H9 (cell line): ENCODE data around the gene CD59. TPM values are rescaled to one million over a fixed set of nuclear protein-coding genes. Genes with fewer than 3 reads are reported as not detected.

Experiments
- DNase-seq: peaks from one replicate; pipeline ENCODE4 v3.0.0-alpha.2; 2017
- H2AFZ ChIP-seq: one replicate; pipeline ENCODE4 v1.6.1; 2013; ENCODE audit warnings: mild to moderate bottlenecking, low read length, control low read depth, moderate library complexity
- H2AK5ac ChIP-seq: 2 replicates; pipeline ENCODE4 v1.6.1; 2013; ENCODE audit warnings: low read length, control low read depth, mixed read lengths; ENCODE audit not compliant: insufficient read length
- H2BK120ac ChIP-seq: one replicate; pipeline ENCODE4 v1.6.1; 2013; ENCODE audit warnings: low read depth, mild to moderate bottlenecking, low read length, control low read depth, inconsistent platforms; ENCODE audit not compliant: poor library complexity, severe bottlenecking
- H2BK12ac ChIP-seq: 2 replicates; pipeline ENCODE4 v1.6.1; 2013; ENCODE audit warnings: low read length, control low read depth, mixed read lengths, low read depth; ENCODE audit not compliant: insufficient read length
- H2BK15ac ChIP-seq: 2 replicates; pipeline ENCODE4 v1.6.1; 2013; ENCODE audit warnings: low read depth, low read length, control low read depth
- H2BK20ac ChIP-seq: one replicate; pipeline ENCODE4 v1.6.1; 2013; ENCODE audit warnings: low read depth, mild to moderate bottlenecking, low read length, control low read depth, inconsistent platforms; ENCODE audit not compliant: poor library complexity, severe bottlenecking
- H2BK5ac ChIP-seq: 2 replicates; pipeline ENCODE4 v1.6.1; 2013; ENCODE audit warnings: low read length, control low read depth, mixed read lengths; ENCODE audit not compliant: insufficient read length
- H3K14ac ChIP-seq: 2 replicates; pipeline ENCODE4 v1.6.1; 2013; ENCODE audit warnings: low read length, control low read depth; ENCODE audit not compliant: insufficient read depth
- H3K18ac ChIP-seq: 2 replicates; pipeline ENCODE4 v1.6.1; 2013; ENCODE audit warnings: low read depth, mild to moderate bottlenecking, mixed read lengths, low read length, control low read depth; ENCODE audit not compliant: insufficient read length
- H3K23ac ChIP-seq: 2 replicates; pipeline ENCODE4 v1.6.1; 2013; ENCODE audit warnings: low read length, control low read depth, mixed read lengths, low read depth; ENCODE audit not compliant: insufficient read length
- H3K23me2 ChIP-seq: 2 replicates; pipeline ENCODE4 v1.6.1; 2013; ENCODE audit warnings: low read depth, mild to moderate bottlenecking, mixed read lengths, low read length, control low read depth; ENCODE audit not compliant: insufficient read length, poor library complexity, severe bottlenecking
- H3K27ac ChIP-seq: 2 replicates; pipeline ENCODE4 v1.5.1; 2013; ENCODE audit warnings: low read length, control low read depth, mixed read lengths, low read depth; ENCODE audit not compliant: insufficient read length
- H3K27me3 ChIP-seq: 2 replicates; pipeline ENCODE4 v1.6.1; 2013; ENCODE audit warnings: low read length, control low read depth, inconsistent platforms; ENCODE audit not compliant: insufficient read depth
- H3K4ac ChIP-seq: 2 replicates; pipeline ENCODE4 v1.6.1; 2013; ENCODE audit warnings: low read depth, mild to moderate bottlenecking, control low read depth, inconsistent platforms, low read length, moderate library complexity
- H3K4me1 ChIP-seq: 2 replicates; pipeline ENCODE4 v1.6.1; 2013; ENCODE audit warnings: low read length, control low read depth, inconsistent platforms; ENCODE audit not compliant: insufficient read depth
- H3K4me2 ChIP-seq: 2 replicates; pipeline ENCODE4 v1.6.1; 2013; ENCODE audit warnings: low read length, control low read depth, mixed read lengths; ENCODE audit not compliant: insufficient read length, insufficient read depth
- H3K56ac ChIP-seq: 2 replicates; pipeline ENCODE4 v1.6.1; 2013; ENCODE audit warnings: low read depth, mild to moderate bottlenecking, mixed read lengths, low read length, control low read depth; ENCODE audit not compliant: insufficient read length
- H3K79me1 ChIP-seq: 2 replicates; pipeline ENCODE4 v1.6.1; 2013; ENCODE audit warnings: low read depth, mild to moderate bottlenecking, moderate library complexity, low read length, control low read depth, inconsistent platforms; ENCODE audit not compliant: insufficient read depth, poor library complexity, severe bottlenecking
- H3K79me2 ChIP-seq: 2 replicates; pipeline ENCODE4 v1.6.1; 2013; ENCODE audit warnings: low read length, control low read depth, inconsistent platforms; ENCODE audit not compliant: insufficient read depth
- H3K9ac ChIP-seq: 2 replicates; pipeline ENCODE4 v1.6.1; 2013; ENCODE audit warnings: low read length, control low read depth, mixed read lengths; ENCODE audit not compliant: insufficient read length; ENCODE audit errors: extremely low read depth
- H3K9me3 ChIP-seq: one replicate; pipeline ENCODE4 v1.6.1; 2013; ENCODE audit warnings: low read depth, low read length, inconsistent platforms; ENCODE audit not compliant: control insufficient read depth
- H3T11ph ChIP-seq: one replicate; pipeline ENCODE4 v1.6.1; 2013; ENCODE audit warnings: mild to moderate bottlenecking, low read length, control low read depth, inconsistent platforms
- H4K20me1 ChIP-seq: one replicate; pipeline ENCODE4 v1.6.1; 2013; ENCODE audit not compliant: control insufficient read depth, insufficient read length, insufficient read depth
- H4K5ac ChIP-seq: 2 replicates; pipeline ENCODE4 v1.6.1; 2013; ENCODE audit warnings: low read depth, mild to moderate bottlenecking, mixed read lengths, low read length, control low read depth; ENCODE audit not compliant: insufficient read length
- H4K8ac ChIP-seq: replicated peaks from 2 replicates; pipeline ENCODE4 v1.6.1; 2013; ENCODE audit warnings: low read length, control low read depth, mixed read lengths, low read depth; ENCODE audit not compliant: insufficient read length
- H4K91ac ChIP-seq: 2 replicates; pipeline ENCODE4 v1.6.1; 2013; ENCODE audit warnings: low read depth, mild to moderate bottlenecking, moderate library complexity, mixed read lengths, low read length, control low read depth; ENCODE audit not compliant: insufficient read length
- H3K27ac Mint-ChIP-seq, 3 experiments: 2 replicates in 2 of 3; 3 replicates in 1 of 3; pipeline ENCODE4 v1.8.0; 2020 to 2021; ENCODE audit warnings: mixed read lengths in 3 of 3, mild to moderate bottlenecking in 1 of 3, moderate library complexity in 1 of 3
- H3K27me3 Mint-ChIP-seq: 2 replicates; pipeline ENCODE4 v1.8.0; 2021; ENCODE audit warnings: low read depth, mild to moderate bottlenecking, moderate library complexity, mixed read lengths
- H3K36me3 Mint-ChIP-seq, 3 experiments: 2 replicates in 2 of 3; 3 replicates in 1 of 3; pipeline ENCODE4 v1.8.0; 2020 to 2021; ENCODE audit warnings: low read depth in 3 of 3, mixed read lengths in 3 of 3; ENCODE audit not compliant: insufficient read depth in 1 of 3
- H3K4me1 Mint-ChIP-seq, 2 experiments: 2 replicates each; pipeline ENCODE4 v1.8.0; 2020; ENCODE audit warnings: mixed read lengths in 2 of 2
- H3K4me3 Mint-ChIP-seq, 2 experiments: 2 replicates in 1 of 2; 3 replicates in 1 of 2; pipeline ENCODE4 v1.8.0; 2020 to 2021; ENCODE audit warnings: mild to moderate bottlenecking in 2 of 2, mixed read lengths in 2 of 2, moderate library complexity in 1 of 2
- H3K9me3 Mint-ChIP-seq, 2 experiments: 2 replicates in 1 of 2; 3 replicates in 1 of 2; pipeline ENCODE4 v1.8.0; 2020; ENCODE audit warnings: mild to moderate bottlenecking in 2 of 2, mixed read lengths in 2 of 2, moderate library complexity in 1 of 2
- CTCF ChIP-seq: fragments of 200-600 bp; sonication (generic); conservative IDR thresholded peaks from 3 replicates; pipeline ENCODE4 v1.8.0; 2021; ENCODE audit warnings: antibody characterized with exemption, mild to moderate bottlenecking
- WGBS: extraction: QIAGEN DNeasy Blood & Tissue Kit; methylation state at CpG from one replicate; pipeline ENCODE4 v1.1.7; 2013; ENCODE audit warnings: missing lambda C conversion rate, low lambda C conversion rate, mixed read lengths; ENCODE audit not compliant: insufficient read length; ENCODE audit errors: extremely low coverage; 5-methylcytosine and 5-hydroxymethylcytosine counted together
- total RNA-seq: library from RNA; stranded (reverse); gene quantifications from 2 replicates; pipeline ENCODE4 v1.2.1, GENCODE V29; 2021

The CD59 gene
- total RNA-seq, 1 experiment from 2014 or later: 91.5 TPM

GRCh38 chr11:33734441-33735270 lies 1.6 kb downstream of the CD59 start:
- H2BK12ac ChIP-seq: no peak overlapping the region
- H4K5ac ChIP-seq: no peak overlapping the region
- no peak overlapping the region for H2BK15ac ChIP-seq
- no peaks in the 10 kb centered on the region for H3K9me3 ChIP-seq
- H3K4me2 ChIP-seq: peak overlapping the region; percentile 52
- H3K4me1 ChIP-seq: no peaks in the 10 kb centered on the region
- no peak overlapping the region for H2AFZ ChIP-seq
- H4K91ac ChIP-seq: no peak overlapping the region
- no peak overlapping the region for H2BK20ac ChIP-seq
- H3K56ac ChIP-seq: no peak overlapping the region
- Mint-ChIP-seq H3K4me1 (peaks cover 25 to 28% of the 10 kb centered on the region in 2 experiments), H3K36me3 (peaks cover 0 to 6% (median 3%) of the 10 kb centered on the region in 3 experiments; a peak in 4 of 7 replicates), H3K27me3 (peaks cover 6% of the 10 kb centered on the region), H3K9me3 (no peaks in the 10 kb centered on the region; a peak in 1 of 5 replicates), H3K27ac (no peak overlapping the region; a peak in 1 of 7 replicates), H3K4me3 (peak overlapping the region; percentile 83 to 91)
- WGBS: no CpG with 5 or more reads among the region's 15 CpGs
- no peak overlapping the region for H3K4ac ChIP-seq
- H3T11ph ChIP-seq: no peak overlapping the region
- H3K9ac ChIP-seq: peak overlapping the region; percentile 64
- no peak for TF ChIP-seq CTCF
- H4K8ac ChIP-seq: no peak overlapping the region
- H2BK120ac ChIP-seq: no peak overlapping the region
- no peak for DNase-seq
- no peaks in the 10 kb centered on the region for H4K20me1 ChIP-seq
- no peak overlapping the region for H3K23ac ChIP-seq
- H3K18ac ChIP-seq: no peak overlapping the region
- H3K27ac ChIP-seq: no peak overlapping the region
- H2AK5ac ChIP-seq: no peak overlapping the region
- no peak overlapping the region for H2BK5ac ChIP-seq
- no peaks in the 10 kb centered on the region; the same call in 1 of the 2 replicates for H3K27me3 ChIP-seq
- H3K14ac ChIP-seq: no peak overlapping the region
- H3K79me1 ChIP-seq: peaks cover 3% of the 10 kb centered on the region
- H3K23me2 ChIP-seq: no peaks in the 10 kb centered on the region
- no peaks in the 10 kb centered on the region; the same call in 1 of the 2 replicates for H3K79me2 ChIP-seq
